ENCODE measurements around the gene OR2C1.

OR2C1 gene

GRCh38 chr16:3355589-3355988 is at the start of gene OR2C1:
OR2C1 (plus strand) TSS chr16:3355889; CDS start chr16:3355941, 52 bp downstream.
- DNase-seq (ENCODE audit: extremely low read depth in 1 of 2, low read depth in 1 of 2): no peak

- no peak for DNase-seq (ENCODE audit: extremely low read depth in 1 of 2, low read depth in 1 of 2)
Observed at GRCh38 chr16:3306078-3306477, 49.6 kb upstream of the OR2C1 start.

GRCh38 chr16:3311496-3311895 is 44.2 kb upstream of the OR2C1 start:
- DNase-seq (ENCODE audit: extremely low read depth in 1 of 2, low read depth in 1 of 2): no peak

- no peak for DNase-seq (ENCODE audit: extremely low read depth in 1 of 2, low read depth in 1 of 2)
Observed at GRCh38 chr16:3317315-3317999, 38.2 kb upstream of the OR2C1 start.

GRCh38 chr16:3321816-3322215 is 33.9 kb upstream of the OR2C1 start:
- no peak for DNase-seq (ENCODE audit: extremely low read depth in 1 of 2, low read depth in 1 of 2)

GRCh38 chr16:3327514-3327913 is 28.2 kb upstream of the OR2C1 start:
- DNase-seq (ENCODE audit: extremely low read depth in 1 of 2, low read depth in 1 of 2): no peak

GRCh38 chr16:3328104-3328503 is 27.6 kb upstream of the OR2C1 start:
- DNase-seq (ENCODE audit: extremely low read depth in 1 of 2, low read depth in 1 of 2): no peak

GRCh38 chr16:3328643-3329042 is 27.0 kb upstream of the OR2C1 start:
- DNase-seq (ENCODE audit: extremely low read depth in 1 of 2, low read depth in 1 of 2): no peak

- DNase-seq (ENCODE audit: extremely low read depth in 1 of 2, low read depth in 1 of 2): no peak
Observed at GRCh38 chr16:3346041-3346440, 9.6 kb upstream of the OR2C1 start.

GRCh38 chr16:3347586-3347985 is 8.1 kb upstream of the OR2C1 start:
- no peak for DNase-seq (ENCODE audit: extremely low read depth in 1 of 2, low read depth in 1 of 2)

- no peak for DNase-seq (ENCODE audit: extremely low read depth in 1 of 2, low read depth in 1 of 2)
Observed at GRCh38 chr16:3348547-3349167, 7.0 kb upstream of the OR2C1 start.

GRCh38 chr16:3349175-3349574 is 6.5 kb upstream of the OR2C1 start:
- no peak for DNase-seq (ENCODE audit: extremely low read depth in 1 of 2, low read depth in 1 of 2)

- DNase-seq (ENCODE audit: extremely low read depth in 1 of 2, low read depth in 1 of 2): no peak
Observed at GRCh38 chr16:3356118-3356517, 429 bp downstream of the OR2C1 start.

- no peak for DNase-seq (ENCODE audit: extremely low read depth in 1 of 2, low read depth in 1 of 2)
Observed at GRCh38 chr16:3358871-3359270, 3.2 kb downstream of the OR2C1 start.

- DNase-seq (ENCODE audit: extremely low read depth in 1 of 2, low read depth in 1 of 2): no peak
Observed at GRCh38 chr16:3362931-3363330, 7.2 kb downstream of the OR2C1 start.

- no peak for DNase-seq (ENCODE audit: extremely low read depth in 1 of 2, low read depth in 1 of 2)
Observed at GRCh38 chr16:3363793-3364192, 8.1 kb downstream of the OR2C1 start.

- DNase-seq (ENCODE audit: extremely low read depth in 1 of 2, low read depth in 1 of 2): peak; percentile 69 to 71
Observed at GRCh38 chr16:3364774-3365427, 9.2 kb downstream of the OR2C1 start.

- DNase-seq (ENCODE audit: extremely low read depth in 1 of 2, low read depth in 1 of 2): no peak
Observed at GRCh38 chr16:3369073-3369472, 13.4 kb downstream of the OR2C1 start.

GRCh38 chr16:3375680-3376079 is 20.0 kb downstream of the OR2C1 start:
- DNase-seq (ENCODE audit: extremely low read depth in 1 of 2, low read depth in 1 of 2): no peak

- no peak for DNase-seq (ENCODE audit: extremely low read depth in 1 of 2, low read depth in 1 of 2)
Observed at GRCh38 chr16:3377917-3378316, 22.2 kb downstream of the OR2C1 start.

GRCh38 chr16:3383045-3383448 is 27.4 kb downstream of the OR2C1 start:
- DNase-seq (ENCODE audit: extremely low read depth in 1 of 2, low read depth in 1 of 2): no peak

GRCh38 chr16:3388325-3388724 is 32.6 kb downstream of the OR2C1 start:
- no peak for DNase-seq (ENCODE audit: extremely low read depth in 1 of 2, low read depth in 1 of 2)

Data from activated CD8-positive, alpha-beta memory T cell treated with anti-CD3 and anti-CD28 coated beads for 1 hour (primary cell).